GM12878 (cell line): ENCODE measurements around the gene LARP4B. TPM values are rescaled to one million over a fixed set of nuclear protein-coding genes. Genes with fewer than 3 reads are reported as not detected.

ENCODE experiments used
- ATAC-seq: fragments of 200-7000 bp; cut with Tn5 transposase; 3 replicates; pipeline ENCODE4 v1.9.1; 2020; ENCODE audit warnings: mild to moderate bottlenecking, moderate library complexity
- BruUV-seq: library from RNA; stranded (reverse); fragments of 400-500 nt; replicated peaks from 2 replicates; lab custom pipeline; 2021; lab: Mats Ljungman, UMichigan
- CTCF ChIA-PET: fragments of 300-600 bp; sonication (Branson Sonifier 250); formaldehyde crosslinking; extraction: SDS; loops from one replicate; lab custom pipeline; 2021; ENCODE audit warnings: inconsistent platforms; lab: Yijun Ruan, JAX
- POLR2A ChIA-PET: fragments of 350-600 bp; formaldehyde crosslinking; extraction: SDS; loops from one replicate; lab custom pipeline; 2021; ENCODE audit warnings: inconsistent platforms; lab: Charles Lee
- RAD21 ChIA-PET: fragments of 300-600 bp; sonication (Branson Sonifier 250); formaldehyde crosslinking; loops from one replicate; lab custom pipeline; 2023; ENCODE audit warnings: antibody characterized with exemption; ENCODE audit not compliant: unreplicated experiment; lab: Charles Lee
- SMC1A ChIA-PET: fragments of 300-600 bp; sonication (Branson Sonifier 250); formaldehyde crosslinking; loops from one replicate; lab custom pipeline; 2023; ENCODE audit not compliant: unreplicated experiment, uncharacterized antibody; lab: Charles Lee
- DNase-seq: peaks from one replicate; pipeline ENCODE4 v3.0.0-alpha.2; 2011; ENCODE audit warnings: low read depth, low spot score
- FAIRE-seq: peaks from 3 replicates; lab custom pipeline; 2011; peaks lifted over from hg19 to GRCh38; lab: Jason Lieb, UNC
- H2AFZ ChIP-seq: 2 replicates; pipeline ENCODE4 v1.6.0; 2011; ENCODE audit warnings: low read depth, low read length, control low read depth; ENCODE audit not compliant: control insufficient read depth
- H3K27ac ChIP-seq: 2 replicates; pipeline ENCODE4 v1.5.1; 2011; ENCODE audit warnings: control low read depth; ENCODE audit not compliant: control insufficient read depth, insufficient read depth
- H3K27me3 ChIP-seq, 2 experiments: replicated peaks in 1 of 2; 2 replicates each; pipeline versions ENCODE4 v1.6.0 to v1.6.1; 2011; ENCODE audit warnings: low read length in 1 of 2; ENCODE audit not compliant: control insufficient read depth in 2 of 2, insufficient read depth in 2 of 2
- H3K36me3 ChIP-seq, 2 experiments: 2 replicates each; pipeline ENCODE4 v1.5.1; 2011; ENCODE audit warnings: low read length in 1 of 2; ENCODE audit not compliant: control insufficient read depth in 2 of 2, insufficient read depth in 2 of 2
- H3K4me1 ChIP-seq: 2 replicates; pipeline ENCODE4 v1.6.1; 2011; ENCODE audit warnings: mild to moderate bottlenecking, low read length, moderate library complexity, mixed read lengths; ENCODE audit not compliant: control insufficient read depth, insufficient read depth
- H3K4me2 ChIP-seq: 2 replicates; pipeline ENCODE4 v1.6.0; 2011; ENCODE audit warnings: control low read depth; ENCODE audit not compliant: control insufficient read depth, insufficient read depth
- H3K4me3 ChIP-seq: fragments of 200-600 bp; sonication (generic); 2 replicates; pipeline ENCODE4 v1.5.1; 2016
- H3K79me2 ChIP-seq: 2 replicates; pipeline ENCODE4 v1.6.0; 2011; ENCODE audit warnings: low read length; ENCODE audit not compliant: control insufficient read depth, insufficient read depth
- H3K9ac ChIP-seq: 2 replicates; pipeline ENCODE4 v1.8.0; 2011; ENCODE audit warnings: low read length, control low read depth, mixed read lengths; ENCODE audit not compliant: control insufficient read depth, insufficient read depth
- H3K9me3 ChIP-seq: replicated peaks from 3 replicates; pipeline ENCODE4 v1.5.1; 2011; ENCODE audit warnings: mild to moderate bottlenecking, low read length; ENCODE audit not compliant: control insufficient read depth, insufficient read depth
- H4K20me1 ChIP-seq: 2 replicates; pipeline ENCODE4 v1.6.0; 2011; ENCODE audit not compliant: control insufficient read depth, insufficient read depth
- ATF7 ChIP-seq: fragments of 450-650 bp; IDR thresholded peaks from 2 replicates; pipeline ENCODE4 v1.6.1; 2016; ENCODE audit warnings: low read depth, mild to moderate bottlenecking
- BMI1 ChIP-seq: fragments of 450-650 bp; IDR thresholded peaks from 2 replicates; pipeline ENCODE4 v1.6.1; 2016; ENCODE audit warnings: mild to moderate bottlenecking, moderate library complexity, borderline replicate concordance
- CBFB ChIP-seq: IDR thresholded peaks from 2 replicates; pipeline ENCODE4 v1.6.1; 2016; ENCODE audit warnings: antibody characterized with exemption, low read depth
- EP300 ChIP-seq, 2 experiments: fragments of 150-350 bp in 1 of 2; IDR thresholded peaks; 2 replicates each; pipeline ENCODE4 v1.6.1; 2011 to 2012; ENCODE audit warnings: low read depth in 2 of 2, low read length in 2 of 2, borderline replicate concordance in 1 of 2, improper control_type of control experiment in 1 of 2, inconsistent platforms in 1 of 2; ENCODE audit not compliant: control insufficient read depth in 1 of 2
- GABPA ChIP-seq: IDR thresholded peaks from 2 replicates; pipeline ENCODE4 v1.6.1; 2014; ENCODE audit warnings: antibody characterized with exemption, low read depth, mild to moderate bottlenecking, inconsistent platforms
- GATAD2B ChIP-seq: fragments of 450-650 bp; conservative IDR thresholded peaks from 2 replicates; pipeline ENCODE4 v1.6.1; 2017; ENCODE audit warnings: low read depth, mild to moderate bottlenecking, moderate library complexity
- KAT2A ChIP-seq: conservative IDR thresholded peaks from 2 replicates; pipeline ENCODE4 v1.6.1; 2011; ENCODE audit warnings: low read depth, low read length; ENCODE audit not compliant: control insufficient read depth
- NBN ChIP-seq: fragments of 450-650 bp; IDR thresholded peaks from 2 replicates; pipeline ENCODE4 v1.6.1; 2016
- NFXL1 ChIP-seq: fragments of 450-650 bp; IDR thresholded peaks from 2 replicates; pipeline ENCODE4 v1.6.1; 2017; ENCODE audit warnings: antibody characterized with exemption, mild to moderate bottlenecking, borderline replicate concordance
- NFYB ChIP-seq: IDR thresholded peaks from 2 replicates; pipeline ENCODE4 v1.6.1; 2011; ENCODE audit warnings: low read depth, mild to moderate bottlenecking, low read length, improper control_type of control experiment, moderate library complexity; ENCODE audit not compliant: insufficient read depth
- RBBP5 ChIP-seq: fragments of 200-600 bp; sonication (generic); conservative IDR thresholded peaks from 2 replicates; pipeline ENCODE4 v1.6.1; 2016
- RELA ChIP-seq: fragments of 450-650 bp; IDR thresholded peaks from 2 replicates; pipeline ENCODE4 v1.8.0; 2014; ENCODE audit warnings: borderline replicate concordance; ENCODE audit not compliant: partially characterized antibody
- STAT1 ChIP-seq: fragments of 450-650 bp; conservative IDR thresholded peaks from 2 replicates; pipeline ENCODE4 v1.6.1; 2014; ENCODE audit warnings: antibody characterized with exemption, mild to moderate bottlenecking
- TCF7 ChIP-seq: IDR thresholded peaks from 2 replicates; pipeline ENCODE4 v1.6.1; 2014; ENCODE audit warnings: antibody characterized with exemption, borderline replicate concordance
- WGBS: methylation state at CpG from one replicate; pipeline ENCODE4 v1.1.6; 2016; ENCODE audit warnings: low lambda C conversion rate; ENCODE audit not compliant: insufficient replicate concordance, insufficient coverage; ENCODE audit errors: missing lambda C conversion rate; 5-methylcytosine and 5-hydroxymethylcytosine counted together
- in situ Hi-C: fragments of 300-500 bp; cut with MboI; formaldehyde crosslinking; loops from 9 replicates; pipeline ENCODE4 v1.14.3; 2018; ENCODE audit warnings: mixed read lengths
- intact Hi-C: fragments of 100-400 bp; cut with micrococcal nuclease; formaldehyde crosslinking; loops from one replicate; pipeline ENCODE4 v1.14.2; 2022; ENCODE audit not compliant: unreplicated experiment
- polyA plus RNA-seq, 11 experiments: library from polyadenylated mRNA; depleted of rRNA in 4 of 11; unstranded in 6 of 11; stranded (reverse) in 5 of 11; fragments of >200 nt; fragmentation: Nextera tagmentation in 4 of 11; fragmentation: Illumina TruSeq in 1 of 11; extraction: Ambion mirVana in 4 of 11; extraction: Trizol in 1 of 11; gene quantifications; 1 replicate in 1 of 11; 2 replicates in 10 of 11; pipeline versions ENCODE4 v1.2.1 to v1.2.3, GENCODE V29; 2011 to 2016; ENCODE audit warnings: inconsistent platforms in 2 of 11, missing spikeins in 2 of 11, low read depth in 1 of 11
- total RNA-seq, 4 experiments: library from RNA; depleted of rRNA in 3 of 4; stranded (reverse); fragments of >200 nt in 3 of 4; fragmentation: Illumina TruSeq in 1 of 4; extraction: Trizol in 1 of 4; gene quantifications; 2 replicates each; pipeline versions ENCODE4 v1.2.1 to v1.2.3, GENCODE V29; 2013 to 2021
- TF ChIP-seq, protein P1 (sequence below): IDR thresholded peaks from 2 replicates; pipeline ENCODE4 v1.6.1; 2011; ENCODE audit warnings: mild to moderate bottlenecking, low read depth, low read length, moderate library complexity; ENCODE audit not compliant: insufficient replicate concordance
- TF ChIP-seq, protein P2 (sequence below): fragments of 450-650 bp; formaldehyde crosslinking; IDR thresholded peaks from 2 replicates; pipeline ENCODE4 v1.5.0; 2022; ENCODE audit warnings: mild to moderate bottlenecking, missing genetic modification characterization
- TF ChIP-seq, protein P3 (sequence below): fragments of 450-650 bp; IDR thresholded peaks from 2 replicates; pipeline ENCODE4 v1.6.1; 2014; ENCODE audit warnings: mild to moderate bottlenecking
- TF ChIP-seq, protein P4 (sequence below): fragments of 450-650 bp; IDR thresholded peaks from 2 replicates; pipeline ENCODE4 v1.6.1; 2017; ENCODE audit warnings: mild to moderate bottlenecking, low read depth, inconsistent platforms; ENCODE audit not compliant: poor library complexity, severe bottlenecking

The LARP4B gene
- total and polyA plus RNA-seq, 10 of the 15 experiments (the other 5 are each of a cell fraction or from before 2014, with no cell fraction given), result 10.5 to 119 (median 39.4) TPM

DNA sequence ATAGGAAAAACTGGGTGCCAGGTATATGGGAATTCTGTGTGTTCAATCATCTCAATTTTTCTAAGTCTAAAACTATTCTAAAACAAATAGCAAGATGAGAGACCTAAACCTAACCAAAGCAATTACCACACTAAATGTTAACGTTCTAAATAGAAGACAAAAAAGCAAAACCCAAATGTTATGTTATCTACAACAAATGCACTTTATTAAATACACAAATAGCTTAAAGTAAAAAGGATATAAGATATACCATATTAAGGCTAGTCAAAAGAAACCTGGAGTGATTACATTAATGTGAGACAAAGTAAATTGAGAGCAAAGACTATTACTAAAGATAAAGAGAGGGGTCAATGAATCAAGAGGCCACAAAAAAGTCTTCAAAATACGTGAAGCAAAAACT, 81.4 kb downstream of the LARP4B start:
- ATAC-seq, result no peak
- SMC1A ChIA-PET, result no interaction called here
- BruUV-seq, result no TSS peak
- intact Hi-C loops, result no loop called here
- Histone ChIP-seq H3K79me2 (peaks cover 35% of the 10 kb centered on the region), H3K9me3 (peaks cover 4% of the 10 kb centered on the region), H2AFZ (no peak overlapping the region), H3K9ac (no peak overlapping the region), H3K27me3 (no peaks in the 10 kb centered on the region), H4K20me1 (no peaks in the 10 kb centered on the region; the same call in none of the 2 replicates), H3K4me3 (no peak overlapping the region), H3K4me1 (peaks cover 15% of the 10 kb centered on the region), H3K27ac (no peak overlapping the region), H3K4me2 (no peak overlapping the region), H3K36me3 (peaks cover 10 to 34% of the 10 kb centered on the region in 2 experiments)
- no peak for DNase-seq
- 94% methylated on average over 2 of the region's 2 CpGs for WGBS
- CTCF ChIA-PET, result no interaction called here
- in situ Hi-C loops, result no loop called here
- FAIRE-seq, result no peak
- POLR2A ChIA-PET, result interaction anchor here (0.6 kb wide), 1 partner anchor 123 kb away, joined by 3 read pairs; no protein-coding TSS in a partner anchor
- RAD21 ChIA-PET, result no interaction called here
- TF ChIP-seq, protein P1, sequence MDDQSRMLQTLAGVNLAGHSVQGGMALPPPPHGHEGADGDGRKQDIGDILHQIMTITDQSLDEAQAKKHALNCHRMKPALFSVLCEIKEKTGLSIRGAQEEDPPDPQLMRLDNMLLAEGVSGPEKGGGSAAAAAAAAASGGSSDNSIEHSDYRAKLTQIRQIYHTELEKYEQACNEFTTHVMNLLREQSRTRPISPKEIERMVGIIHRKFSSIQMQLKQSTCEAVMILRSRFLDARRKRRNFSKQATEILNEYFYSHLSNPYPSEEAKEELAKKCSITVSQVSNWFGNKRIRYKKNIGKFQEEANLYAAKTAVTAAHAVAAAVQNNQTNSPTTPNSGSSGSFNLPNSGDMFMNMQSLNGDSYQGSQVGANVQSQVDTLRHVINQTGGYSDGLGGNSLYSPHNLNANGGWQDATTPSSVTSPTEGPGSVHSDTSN, result no peak
- TF ChIP-seq TCF7, result no peak
- TF ChIP-seq NBN, result no peak
- TF ChIP-seq CBFB, result no peak
- TF ChIP-seq ATF7, result no peak
- TF ChIP-seq GABPA, result no peak
- TF ChIP-seq BMI1, result no peak
- TF ChIP-seq, protein P2, sequence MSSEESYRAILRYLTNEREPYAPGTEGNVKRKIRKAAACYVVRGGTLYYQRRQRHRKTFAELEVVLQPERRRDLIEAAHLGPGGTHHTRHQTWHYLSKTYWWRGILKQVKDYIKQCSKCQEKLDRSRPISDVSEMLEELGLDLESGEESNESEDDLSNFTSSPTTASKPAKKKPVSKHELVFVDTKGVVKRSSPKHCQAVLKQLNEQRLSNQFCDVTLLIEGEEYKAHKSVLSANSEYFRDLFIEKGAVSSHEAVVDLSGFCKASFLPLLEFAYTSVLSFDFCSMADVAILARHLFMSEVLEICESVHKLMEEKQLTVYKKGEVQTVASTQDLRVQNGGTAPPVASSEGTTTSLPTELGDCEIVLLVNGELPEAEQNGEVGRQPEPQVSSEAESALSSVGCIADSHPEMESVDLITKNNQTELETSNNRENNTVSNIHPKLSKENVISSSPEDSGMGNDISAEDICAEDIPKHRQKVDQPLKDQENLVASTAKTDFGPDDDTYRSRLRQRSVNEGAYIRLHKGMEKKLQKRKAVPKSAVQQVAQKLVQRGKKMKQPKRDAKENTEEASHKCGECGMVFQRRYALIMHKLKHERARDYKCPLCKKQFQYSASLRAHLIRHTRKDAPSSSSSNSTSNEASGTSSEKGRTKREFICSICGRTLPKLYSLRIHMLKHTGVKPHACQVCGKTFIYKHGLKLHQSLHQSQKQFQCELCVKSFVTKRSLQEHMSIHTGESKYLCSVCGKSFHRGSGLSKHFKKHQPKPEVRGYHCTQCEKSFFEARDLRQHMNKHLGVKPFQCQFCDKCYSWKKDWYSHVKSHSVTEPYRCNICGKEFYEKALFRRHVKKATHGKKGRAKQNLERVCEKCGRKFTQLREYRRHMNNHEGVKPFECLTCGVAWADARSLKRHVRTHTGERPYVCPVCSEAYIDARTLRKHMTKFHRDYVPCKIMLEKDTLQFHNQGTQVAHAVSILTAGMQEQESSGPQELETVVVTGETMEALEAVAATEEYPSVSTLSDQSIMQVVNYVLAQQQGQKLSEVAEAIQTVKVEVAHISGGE, result no peak
- no peak for TF ChIP-seq STAT1
- no peak for TF ChIP-seq RBBP5
- TF ChIP-seq RELA, result no peak
- no peak for TF ChIP-seq EP300 (IDR thresholded peaks at IDR 0.05; ENCODE audit: borderline replicate concordance in 1 of 2, control insufficient read depth in 1 of 2, low read depth in 2 of 2, low read length in 2 of 2)
- TF ChIP-seq, protein P3, sequence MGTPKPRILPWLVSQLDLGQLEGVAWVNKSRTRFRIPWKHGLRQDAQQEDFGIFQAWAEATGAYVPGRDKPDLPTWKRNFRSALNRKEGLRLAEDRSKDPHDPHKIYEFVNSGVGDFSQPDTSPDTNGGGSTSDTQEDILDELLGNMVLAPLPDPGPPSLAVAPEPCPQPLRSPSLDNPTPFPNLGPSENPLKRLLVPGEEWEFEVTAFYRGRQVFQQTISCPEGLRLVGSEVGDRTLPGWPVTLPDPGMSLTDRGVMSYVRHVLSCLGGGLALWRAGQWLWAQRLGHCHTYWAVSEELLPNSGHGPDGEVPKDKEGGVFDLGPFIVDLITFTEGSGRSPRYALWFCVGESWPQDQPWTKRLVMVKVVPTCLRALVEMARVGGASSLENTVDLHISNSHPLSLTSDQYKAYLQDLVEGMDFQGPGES, result no peak
- TF ChIP-seq KAT2A, result no peak
- no peak for TF ChIP-seq NFXL1
- TF ChIP-seq, protein P4, sequence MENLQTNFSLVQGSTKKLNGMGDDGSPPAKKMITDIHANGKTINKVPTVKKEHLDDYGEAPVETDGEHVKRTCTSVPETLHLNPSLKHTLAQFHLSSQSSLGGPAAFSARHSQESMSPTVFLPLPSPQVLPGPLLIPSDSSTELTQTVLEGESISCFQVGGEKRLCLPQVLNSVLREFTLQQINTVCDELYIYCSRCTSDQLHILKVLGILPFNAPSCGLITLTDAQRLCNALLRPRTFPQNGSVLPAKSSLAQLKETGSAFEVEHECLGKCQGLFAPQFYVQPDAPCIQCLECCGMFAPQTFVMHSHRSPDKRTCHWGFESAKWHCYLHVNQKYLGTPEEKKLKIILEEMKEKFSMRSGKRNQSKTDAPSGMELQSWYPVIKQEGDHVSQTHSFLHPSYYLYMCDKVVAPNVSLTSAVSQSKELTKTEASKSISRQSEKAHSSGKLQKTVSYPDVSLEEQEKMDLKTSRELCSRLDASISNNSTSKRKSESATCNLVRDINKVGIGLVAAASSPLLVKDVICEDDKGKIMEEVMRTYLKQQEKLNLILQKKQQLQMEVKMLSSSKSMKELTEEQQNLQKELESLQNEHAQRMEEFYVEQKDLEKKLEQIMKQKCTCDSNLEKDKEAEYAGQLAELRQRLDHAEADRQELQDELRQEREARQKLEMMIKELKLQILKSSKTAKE, result no peak
- no peak for TF ChIP-seq GATAD2B
- TF ChIP-seq NFYB, result no peak
